Right atrium auricular region (tissue), 2 donors: ENCODE data around the gene MIDN. TPM values are rescaled to one million over a fixed set of nuclear protein-coding genes. Genes with fewer than 3 reads are reported as not detected.

Experiments
- DNase-seq: peaks from one replicate; pipeline ENCODE4 v3.0.0-alpha.2; 2019; ENCODE audit warnings: low spot score
- H3K27ac ChIP-seq, 2 donors: fragments of 200-600 bp; sonication (generic); 1 replicate in 1 of 2; 2 replicates in 1 of 2; pipeline ENCODE4 v1.5.1; 2016 to 2019
- H3K27me3 ChIP-seq, 2 donors: fragments of 200-600 bp; sonication (generic); one replicate each; pipeline versions ENCODE4 v1.5.1 to v1.6.0; 2017 to 2019
- H3K36me3 ChIP-seq: fragments of 200-600 bp; sonication (generic); one replicate; pipeline ENCODE4 v1.5.1; 2016
- H3K4me1 ChIP-seq, 2 donors: fragments of 200-600 bp; sonication (generic); one replicate each; pipeline versions ENCODE4 v1.5.1 to v1.6.0; 2017 to 2019
- H3K4me3 ChIP-seq, 2 donors: fragments of 200-600 bp; sonication (generic); 1 replicate in 1 of 2; 2 replicates in 1 of 2; pipeline ENCODE4 v1.5.1; 2017 to 2019; ENCODE audit warnings: mild to moderate bottlenecking in 1 of 2, moderate library complexity in 1 of 2
- H3K9me3 ChIP-seq, 2 donors: fragments of 200-600 bp; sonication (generic); one replicate each; pipeline ENCODE4 v1.5.1; 2019
- CTCF ChIP-seq, 2 donors: fragments of 200-600 bp; sonication (generic); IDR thresholded peaks; one replicate each; pipeline ENCODE4 v1.5.1; 2019; ENCODE audit warnings: antibody characterized with exemption in 2 of 2
- total RNA-seq, 2 donors: library from RNA; depleted of rRNA; stranded (reverse); fragments of >200 nt; gene quantifications; one replicate each; pipeline ENCODE4 v1.1.0, GENCODE V29; 2016

MIDN gene
- total RNA-seq, 2 donors from 2014 or later, result 42.1 to 42.2 TPM

- no peaks in the 10 kb centered on the region for H3K27me3 ChIP-seq
- TF ChIP-seq CTCF (IDR thresholded peaks at IDR 0.05), result no peak
- peak overlapping the region; percentile 52 to 67 for H3K4me3 ChIP-seq
- peaks cover 13% of the 10 kb centered on the region for H3K36me3 ChIP-seq
- no peaks in the 10 kb centered on the region for H3K9me3 ChIP-seq
- peaks cover 0 to 78% of the 10 kb centered on the region in 2 donors for H3K4me1 ChIP-seq
- no peak for DNase-seq
- H3K27ac ChIP-seq, result peak overlapping the region; percentile 93 to 97
Measured at GRCh38 chr19:1261798-1262622, 13.6 kb downstream of the MIDN start.

- DNase-seq, result no peak
- no peak overlapping the region for H3K4me3 ChIP-seq
- peaks cover 0 to 78% of the 10 kb centered on the region in 2 donors for H3K4me1 ChIP-seq
- H3K27ac ChIP-seq, result peak overlapping the region; percentile 93 to 97
- TF ChIP-seq CTCF (IDR thresholded peaks at IDR 0.05), result no peak
- no peaks in the 10 kb centered on the region for H3K27me3 ChIP-seq
- no peaks in the 10 kb centered on the region for H3K9me3 ChIP-seq
- H3K36me3 ChIP-seq, result peaks cover 6% of the 10 kb centered on the region
Measured at GRCh38 chr19:1262623-1263123, 14.3 kb downstream of the MIDN start.

GRCh38 chr19:1263188-1263587 is 14.8 kb downstream of the MIDN start:
- Histone ChIP-seq H3K4me1 (peaks cover 0 to 78% of the 10 kb centered on the region in 2 donors), H3K36me3 (peaks cover under 1% of the 10 kb centered on the region), H3K4me3 (no peak overlapping the region), H3K9me3 (no peaks in the 10 kb centered on the region), H3K27ac (peak overlapping the region; percentile 93 to 97), H3K27me3 (no peaks in the 10 kb centered on the region)
- DNase-seq, result no peak
- TF ChIP-seq CTCF (IDR thresholded peaks at IDR 0.05), result no peak

DNA sequence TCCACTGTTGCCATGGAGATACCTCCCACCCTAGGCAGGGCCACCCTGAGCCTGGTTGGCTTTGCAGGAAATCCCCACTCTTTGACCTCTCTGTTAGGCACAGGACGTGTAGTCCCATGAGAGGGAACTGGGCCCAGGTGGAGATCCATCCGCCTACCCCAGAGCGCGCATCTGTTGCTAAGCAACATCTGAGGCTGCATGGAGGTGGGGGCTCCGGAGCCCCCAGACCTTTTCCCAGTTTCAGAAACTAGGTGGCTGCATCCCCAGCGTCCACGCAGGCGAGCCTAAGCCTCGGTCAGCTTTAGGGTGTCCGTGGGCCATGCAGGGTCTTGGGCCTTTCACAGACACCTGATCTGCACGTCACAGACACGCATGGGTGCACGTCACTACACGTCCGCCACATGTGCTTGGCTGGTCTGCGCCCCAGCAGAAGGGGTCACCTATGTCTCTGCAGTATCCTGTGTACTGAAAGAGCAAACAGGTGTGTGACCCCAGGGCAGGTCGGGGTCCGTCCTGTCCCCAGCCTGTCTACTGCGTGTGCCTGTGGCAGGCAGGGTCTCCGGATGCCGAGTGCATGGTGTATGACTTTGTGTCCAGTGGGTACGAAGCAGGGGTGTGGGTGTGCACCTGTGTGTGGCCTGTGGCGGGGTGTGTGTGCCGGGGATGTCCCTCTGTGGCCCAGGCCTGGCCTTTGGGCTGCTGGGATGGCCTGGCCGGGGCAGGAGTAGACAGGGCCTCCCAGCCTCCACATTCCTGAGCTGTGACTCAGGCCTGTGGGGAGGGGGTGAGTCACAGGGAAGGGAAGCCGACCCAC is 16.6 kb downstream of the MIDN start:
- Histone ChIP-seq H3K4me3 (peak overlapping the region in 1 of 2 donors; percentile 59), H3K27me3 (no peaks in the 10 kb centered on the region), H3K4me1 (peaks cover 0 to 70% of the 10 kb centered on the region in 2 donors), H3K9me3 (no peaks in the 10 kb centered on the region), H3K27ac (peak overlapping the region; percentile 88 to 93), H3K36me3 (no peaks in the 10 kb centered on the region)
- peak; percentile 91 for DNase-seq
- no peak for TF ChIP-seq CTCF (IDR thresholded peaks at IDR 0.05)

GRCh38 chr19:1265615-1266128 is 17.3 kb downstream of the MIDN start:
- peaks cover 0 to 70% of the 10 kb centered on the region in 2 donors for H3K4me1 ChIP-seq
- peak overlapping the region; percentile 88 to 93 for H3K27ac ChIP-seq
- H3K9me3 ChIP-seq, result no peaks in the 10 kb centered on the region
- no peak for TF ChIP-seq CTCF (IDR thresholded peaks at IDR 0.05)
- H3K36me3 ChIP-seq, result peaks cover 3% of the 10 kb centered on the region
- peak; percentile 94 for DNase-seq
- H3K27me3 ChIP-seq, result no peaks in the 10 kb centered on the region
- peak overlapping the region; percentile 40 to 59 for H3K4me3 ChIP-seq
